A549 (cell line): ENCODE results near the gene RAB33B. TPM values are rescaled to one million over a fixed set of nuclear protein-coding genes. Genes with fewer than 3 reads are reported as not detected.

Experiments
- ATAC-seq, 2 experiments: fragments of 200-7000 bp in 1 of 2; fragments of >200 bp in 1 of 2; cut with Nextera tagmentation in 1 of 2; cut with Tn5 transposase in 1 of 2; 3 replicates each; pipeline versions ENCODE4 v1.8.0 to v1.9.1; 2018 to 2020; ENCODE audit warnings: mild to moderate bottlenecking in 1 of 2, moderate library complexity in 1 of 2
- CTCF ChIA-PET: fragments of 300-600 bp; sonication (Branson Sonifier 250); formaldehyde crosslinking; extraction: SDS; loops from one replicate; lab custom pipeline; 2021; ENCODE audit warnings: antibody characterized with exemption, inconsistent platforms; lab: Yijun Ruan, JAX
- POLR2A ChIA-PET: fragments of 350-600 bp; formaldehyde crosslinking; extraction: SDS; loops from one replicate; lab custom pipeline; 2021; ENCODE audit warnings: antibody characterized with exemption, inconsistent platforms; lab: Yijun Ruan, JAX
- DNase-seq, 2 experiments: peaks; one replicate each; pipeline versions ENCODE4 v3.0.0 to v3.0.0-alpha.2; 2011 to 2016; ENCODE audit warnings: low read depth in 1 of 2, low spot score in 1 of 2
- FAIRE-seq: peaks from 2 replicates; lab custom pipeline; 2011; peaks lifted over from hg19 to GRCh38; lab: Jason Lieb, UNC
- H3K27ac ChIP-seq, 2 experiments: fragments of >200 bp; sonication (Bioruptor Twin); formaldehyde crosslinking; 3 replicates each; pipeline ENCODE4 v1.5.1; 2016 to 2017
- H3K4me1 ChIP-seq: fragments of >200 bp; sonication (Bioruptor Twin); formaldehyde crosslinking; 3 replicates; pipeline ENCODE4 v1.6.1; 2016
- H3K4me2 ChIP-seq: fragments of >200 bp; sonication (Bioruptor Twin); formaldehyde crosslinking; 3 replicates; pipeline ENCODE4 v1.6.1; 2016
- H3K4me3 ChIP-seq: fragments of >200 bp; sonication (Bioruptor Twin); formaldehyde crosslinking; 3 replicates; pipeline ENCODE4 v1.5.1; 2016
- H3K9me3 ChIP-seq: fragments of >200 bp; sonication (Bioruptor Twin); formaldehyde crosslinking; 3 replicates; pipeline ENCODE4 v1.6.1; 2016
- CBX2 ChIP-seq: fragments of 200-600 bp; sonication (generic); IDR thresholded peaks from 2 replicates; pipeline ENCODE4 v1.6.1; 2016; ENCODE audit warnings: low read depth, mild to moderate bottlenecking, borderline replicate concordance
- CBX8 ChIP-seq: fragments of 200-600 bp; sonication (generic); IDR thresholded peaks from 2 replicates; pipeline ENCODE4 v1.6.1; 2016
- CEBPB ChIP-seq, 2 experiments: fragments of >200 bp in 1 of 2; sonication (Bioruptor Twin) in 1 of 2; formaldehyde crosslinking in 1 of 2; IDR thresholded peaks; 2 replicates each; pipeline ENCODE4 v1.6.1; 2012 to 2016
- ESRRA ChIP-seq: fragments of 150-350 bp; IDR thresholded peaks from 2 replicates; pipeline ENCODE4 v1.6.1; 2014; ENCODE audit warnings: mild to moderate bottlenecking, low read length, borderline replicate concordance
- FOSB ChIP-seq: fragments of 250-450 bp; sonication (Bioruptor Pico); IDR thresholded peaks from 2 replicates; pipeline ENCODE4 v1.5.0; 2020; ENCODE audit warnings: mild to moderate bottlenecking, moderate library complexity
- FOSL2 ChIP-seq, 2 experiments: fragments of 450-650 bp in 1 of 2; fragments of >200 bp in 1 of 2; sonication (Bioruptor Twin) in 1 of 2; formaldehyde crosslinking; IDR thresholded peaks; 2 replicates each; pipeline versions ENCODE4 v1.5.0 to v1.6.1; 2016 to 2020; ENCODE audit warnings: mild to moderate bottlenecking in 1 of 2, moderate library complexity in 1 of 2
- HDAC2 ChIP-seq: fragments of 200-600 bp; sonication (generic); IDR thresholded peaks from 2 replicates; pipeline ENCODE4 v1.6.1; 2016
- JUN ChIP-seq, 2 experiments: fragments of >200 bp; sonication (Bioruptor Twin); formaldehyde crosslinking; IDR thresholded peaks; 2 replicates in 1 of 2; 3 replicates in 1 of 2; pipeline ENCODE4 v1.6.1; 2016 to 2017
- JUNB ChIP-seq: fragments of >200 bp; sonication (Bioruptor Twin); formaldehyde crosslinking; IDR thresholded peaks from 2 replicates; pipeline ENCODE4 v1.6.1; 2016
- NFE2L2 ChIP-seq: fragments of 150-350 bp; conservative IDR thresholded peaks from 2 replicates; pipeline ENCODE4 v1.6.1; 2014; ENCODE audit warnings: low read length
- NPAS2 ChIP-seq: fragments of 250-450 bp; sonication (Bioruptor Pico); IDR thresholded peaks from 2 replicates; pipeline ENCODE4 v1.8.0; 2022; ENCODE audit warnings: mild to moderate bottlenecking, moderate library complexity, borderline replicate concordance
- RFX5 ChIP-seq: fragments of 450-650 bp; IDR thresholded peaks from 2 replicates; pipeline ENCODE4 v1.7.1; 2014; ENCODE audit warnings: antibody characterized with exemption, mild to moderate bottlenecking, moderate library complexity
- SREBF2 ChIP-seq: fragments of 450-650 bp; IDR thresholded peaks from 2 replicates; pipeline ENCODE4 v1.6.1; 2014; ENCODE audit warnings: mild to moderate bottlenecking, moderate library complexity
- ZSCAN20 ChIP-seq: fragments of 250-450 bp; sonication (Bioruptor Pico); IDR thresholded peaks from 2 replicates; pipeline ENCODE4 v1.8.0; 2022; ENCODE audit warnings: mild to moderate bottlenecking, moderate library complexity
- WGBS: methylation state at CpG from one replicate; pipeline ENCODE4 v1.1.6; 2017; ENCODE audit errors: missing lambda C conversion rate; 5-methylcytosine and 5-hydroxymethylcytosine counted together
- polyA plus RNA-seq, 4 experiments: library from polyadenylated mRNA; depleted of rRNA in 3 of 4; stranded (reverse); fragments of >200 nt; fragmentation: RNase III in 1 of 4; extraction: RNeasy Plus Mini Kit Qiagen cat#74134 plus additional on column Dnase treatment in 1 of 4; gene quantifications; 2 replicates in 3 of 4; 3 replicates in 1 of 4; pipeline ENCODE4 v1.2.3, GENCODE V29; 2011 to 2017
- TF ChIP-seq, protein P1 (sequence below): fragments of 250-450 bp; sonication (Bioruptor Pico); IDR thresholded peaks from 2 replicates; pipeline ENCODE4 v1.5.0; 2021; ENCODE audit warnings: mild to moderate bottlenecking, moderate library complexity, borderline replicate concordance
- TF ChIP-seq, protein P2 (sequence below): fragments of 450-650 bp; IDR thresholded peaks from 2 replicates; pipeline ENCODE4 v1.6.1; 2014; ENCODE audit warnings: antibody characterized with exemption
- TF ChIP-seq, protein P3 (sequence below): fragments of >200 bp; sonication (Bioruptor Twin); formaldehyde crosslinking; IDR thresholded peaks from 3 replicates; pipeline ENCODE4 v1.5.1; 2016
- TF ChIP-seq, protein P4 (sequence below): IDR thresholded peaks from 2 replicates; pipeline ENCODE4 v1.6.1; 2012; ENCODE audit warnings: low read depth, borderline replicate concordance

Gene RAB33B
- polyA plus RNA-seq, 2 of the 4 experiments (the other 2 are of a cell fraction) = 2.8 to 5.9 TPM

DNA sequence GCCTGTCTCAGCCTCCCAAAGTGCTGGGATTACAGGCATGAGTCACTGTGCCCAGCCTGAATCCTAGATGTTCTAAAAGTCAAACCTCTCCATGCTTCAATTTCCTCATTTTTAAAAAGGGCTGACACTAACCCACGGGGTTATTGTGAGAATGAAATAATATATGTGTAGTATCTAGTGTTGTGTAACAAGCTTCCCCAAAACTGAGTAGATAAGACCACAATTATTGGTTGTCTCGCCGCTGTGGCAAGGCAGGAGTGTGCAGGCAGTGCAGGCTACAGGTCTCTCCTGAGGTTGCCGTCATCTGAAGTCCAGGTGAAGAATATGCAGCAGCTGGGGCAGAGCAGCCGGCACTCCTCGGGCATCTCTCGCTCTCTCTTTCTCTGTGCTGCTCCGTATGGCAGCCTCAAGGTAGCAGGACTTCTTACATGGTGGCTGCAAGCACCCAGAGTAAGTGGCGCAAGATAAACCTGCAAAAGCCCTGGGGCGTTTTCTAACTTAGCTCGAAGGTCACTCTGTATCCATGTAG is 30.9 kb downstream of the RAB33B start:
- ChIA-PET POLR2A (no interaction called here), CTCF (interaction anchor here (4.3 kb wide), 1 partner anchor 12 kb away, joined by 24 read pairs; no protein-coding TSS in a partner anchor)
- FAIRE-seq = no peak

DNA sequence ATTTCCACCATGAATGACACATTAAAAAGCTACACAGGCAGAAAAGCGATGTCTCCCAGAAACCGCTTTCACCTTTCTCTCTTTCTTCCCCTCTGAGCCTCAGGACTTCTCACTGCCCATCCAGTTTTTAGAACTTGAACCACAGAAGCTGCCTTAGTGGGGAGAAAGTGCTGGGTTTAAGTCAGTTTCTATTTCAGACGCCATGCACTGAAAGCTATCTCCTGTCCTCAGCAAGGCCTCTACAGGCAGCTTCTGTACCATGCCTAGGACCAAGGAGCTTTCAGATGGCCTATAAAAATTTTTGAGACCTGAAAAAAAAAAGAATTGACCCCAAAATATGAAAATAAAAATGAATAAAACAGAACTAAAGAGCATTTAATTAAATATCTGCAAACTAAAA is 34.5 kb downstream of the RAB33B start:
- Histone ChIP-seq H3K4me2 (no peak overlapping the region), H3K27ac (no peak overlapping the region), H3K4me1 (no peaks in the 10 kb centered on the region), H3K9me3 (no peaks in the 10 kb centered on the region), H3K4me3 (no peak overlapping the region)
- no peak for ATAC-seq
- ChIA-PET CTCF (interaction anchor here (1.6 to 2.6 kb wide), 2 partner anchors 9 to 42 kb away, joined by 4 to 15 read pairs; no protein-coding TSS in a partner anchor), POLR2A (no interaction called here)
- WGBS = 93% methylated on average over 3 of the region's 3 CpGs
- no peak for FAIRE-seq
- no peak for TF ChIP-seq ZSCAN20 (CRISPR knock-in tag)
- TF ChIP-seq FOSB (CRISPR knock-in tag) = no peak
- TF ChIP-seq, protein P1, sequence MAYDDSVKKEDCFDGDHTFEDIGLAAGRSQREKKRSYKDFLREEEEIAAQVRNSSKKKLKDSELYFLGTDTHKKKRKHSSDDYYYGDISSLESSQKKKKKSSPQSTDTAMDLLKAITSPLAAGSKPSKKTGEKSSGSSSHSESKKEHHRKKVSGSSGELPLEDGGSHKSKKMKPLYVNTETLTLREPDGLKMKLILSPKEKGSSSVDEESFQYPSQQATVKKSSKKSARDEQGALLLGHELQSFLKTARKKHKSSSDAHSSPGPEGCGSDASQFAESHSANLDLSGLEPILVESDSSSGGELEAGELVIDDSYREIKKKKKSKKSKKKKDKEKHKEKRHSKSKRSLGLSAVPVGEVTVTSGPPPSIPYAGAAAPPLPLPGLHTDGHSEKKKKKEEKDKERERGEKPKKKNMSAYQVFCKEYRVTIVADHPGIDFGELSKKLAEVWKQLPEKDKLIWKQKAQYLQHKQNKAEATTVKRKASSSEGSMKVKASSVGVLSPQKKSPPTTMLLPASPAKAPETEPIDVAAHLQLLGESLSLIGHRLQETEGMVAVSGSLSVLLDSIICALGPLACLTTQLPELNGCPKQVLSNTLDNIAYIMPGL (CRISPR knock-in tag) = no peak
- TF ChIP-seq, protein P2, sequence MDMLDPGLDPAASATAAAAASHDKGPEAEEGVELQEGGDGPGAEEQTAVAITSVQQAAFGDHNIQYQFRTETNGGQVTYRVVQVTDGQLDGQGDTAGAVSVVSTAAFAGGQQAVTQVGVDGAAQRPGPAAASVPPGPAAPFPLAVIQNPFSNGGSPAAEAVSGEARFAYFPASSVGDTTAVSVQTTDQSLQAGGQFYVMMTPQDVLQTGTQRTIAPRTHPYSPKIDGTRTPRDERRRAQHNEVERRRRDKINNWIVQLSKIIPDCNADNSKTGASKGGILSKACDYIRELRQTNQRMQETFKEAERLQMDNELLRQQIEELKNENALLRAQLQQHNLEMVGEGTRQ = no peak
- TF ChIP-seq NPAS2 (CRISPR knock-in tag) = no peak
- no peak for TF ChIP-seq HDAC2
- no peak for TF ChIP-seq NFE2L2
- TF ChIP-seq CBX2 = no peak
- TF ChIP-seq SREBF2 = no peak
- no peak for TF ChIP-seq RFX5
- DNase-seq = no peak

More for the DNA sequence above, 30.9 kb downstream of the RAB33B start:
- Histone ChIP-seq H3K4me3 (no peak overlapping the region), H3K27ac (no peak overlapping the region), H3K4me2 (no peak overlapping the region), H3K4me1 (no peaks in the 10 kb centered on the region), H3K9me3 (no peaks in the 10 kb centered on the region)
- TF ChIP-seq, protein P3, sequence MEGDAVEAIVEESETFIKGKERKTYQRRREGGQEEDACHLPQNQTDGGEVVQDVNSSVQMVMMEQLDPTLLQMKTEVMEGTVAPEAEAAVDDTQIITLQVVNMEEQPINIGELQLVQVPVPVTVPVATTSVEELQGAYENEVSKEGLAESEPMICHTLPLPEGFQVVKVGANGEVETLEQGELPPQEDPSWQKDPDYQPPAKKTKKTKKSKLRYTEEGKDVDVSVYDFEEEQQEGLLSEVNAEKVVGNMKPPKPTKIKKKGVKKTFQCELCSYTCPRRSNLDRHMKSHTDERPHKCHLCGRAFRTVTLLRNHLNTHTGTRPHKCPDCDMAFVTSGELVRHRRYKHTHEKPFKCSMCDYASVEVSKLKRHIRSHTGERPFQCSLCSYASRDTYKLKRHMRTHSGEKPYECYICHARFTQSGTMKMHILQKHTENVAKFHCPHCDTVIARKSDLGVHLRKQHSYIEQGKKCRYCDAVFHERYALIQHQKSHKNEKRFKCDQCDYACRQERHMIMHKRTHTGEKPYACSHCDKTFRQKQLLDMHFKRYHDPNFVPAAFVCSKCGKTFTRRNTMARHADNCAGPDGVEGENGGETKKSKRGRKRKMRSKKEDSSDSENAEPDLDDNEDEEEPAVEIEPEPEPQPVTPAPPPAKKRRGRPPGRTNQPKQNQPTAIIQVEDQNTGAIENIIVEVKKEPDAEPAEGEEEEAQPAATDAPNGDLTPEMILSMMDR = no peak
- TF ChIP-seq FOSB (CRISPR knock-in tag) = no peak
- TF ChIP-seq, protein P1 (CRISPR knock-in tag) = no peak
- TF ChIP-seq, protein P4, sequence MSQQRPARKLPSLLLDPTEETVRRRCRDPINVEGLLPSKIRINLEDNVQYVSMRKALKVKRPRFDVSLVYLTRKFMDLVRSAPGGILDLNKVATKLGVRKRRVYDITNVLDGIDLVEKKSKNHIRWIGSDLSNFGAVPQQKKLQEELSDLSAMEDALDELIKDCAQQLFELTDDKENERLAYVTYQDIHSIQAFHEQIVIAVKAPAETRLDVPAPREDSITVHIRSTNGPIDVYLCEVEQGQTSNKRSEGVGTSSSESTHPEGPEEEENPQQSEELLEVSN = no peak
- TF ChIP-seq JUN (IDR thresholded peaks at IDR 0.05) = no peak
- no peak for TF ChIP-seq CEBPB (IDR thresholded peaks at IDR 0.05)
- no peak for TF ChIP-seq FOSL2 (IDR thresholded peaks at IDR 0.05)
- TF ChIP-seq FOSL2 (CRISPR knock-in tag; IDR thresholded peaks at IDR 0.05) = no peak
- no peak for TF ChIP-seq ESRRA
- no peak for TF ChIP-seq JUNB
- TF ChIP-seq CBX8 = no peak
- no peak for TF ChIP-seq RFX5
- 83% methylated on average over 10 of the region's 11 CpGs for WGBS
- DNase-seq (no peak), ATAC-seq (no peak; a peak in 2 of 6 replicates)
